Stimulated activated CD4-positive, alpha-beta T cell treated with anti-CD3 and anti-CD28 coated beads, TNF-alpha, amount 100 ng/mL, for 24 hours (primary cell): ENCODE results near the gene SUPT3H.

Source experiments
- DNase-seq, 3 experiments: peaks; one replicate each; pipeline ENCODE4 v3.0.0-alpha.2; 2020; ENCODE audit warnings: low read depth in 3 of 3

Gene SUPT3H

GRCh38 chr6:45388328-45388727 lies 10.6 kb upstream of the SUPT3H start:
- DNase-seq: no peak

- no peak for DNase-seq
Measured at GRCh38 chr6:45387236-45387635, 9.5 kb upstream of the SUPT3H start.

GRCh38 chr6:45386501-45386900 lies 8.8 kb upstream of the SUPT3H start:
- no peak for DNase-seq

GRCh38 chr6:45382391-45382790 lies 4.7 kb upstream of the SUPT3H start:
- no peak for DNase-seq

- peak in 1 of 3 experiments; percentile 29 for DNase-seq
Measured at GRCh38 chr6:45378334-45378926, 696 bp upstream of the SUPT3H start.

GRCh38 chr6:45377043-45377553 lies 636 bp downstream of the SUPT3H start:
- peak in 1 of 3 experiments; percentile 61 for DNase-seq

GRCh38 chr6:45376310-45377042 lies 1.3 kb downstream of the SUPT3H start:
- no peak for DNase-seq

GRCh38 chr6:45375449-45375848 lies 2.3 kb downstream of the SUPT3H start:
- DNase-seq: no peak

- DNase-seq: no peak
Measured at GRCh38 chr6:45371924-45372573, 5.7 kb downstream of the SUPT3H start.

- no peak for DNase-seq
Measured at GRCh38 chr6:45369870-45370269, 7.9 kb downstream of the SUPT3H start.

GRCh38 chr6:45367999-45368398 lies 9.7 kb downstream of the SUPT3H start:
- no peak for DNase-seq

GRCh38 chr6:45366534-45366933 lies 11.2 kb downstream of the SUPT3H start:
- no peak for DNase-seq

- DNase-seq: no peak
Measured at GRCh38 chr6:45365036-45365435, 12.7 kb downstream of the SUPT3H start.

GRCh38 chr6:45364466-45364865 lies 13.3 kb downstream of the SUPT3H start:
- no peak for DNase-seq

- no peak for DNase-seq
Measured at GRCh38 chr6:45353654-45354053, 24.1 kb downstream of the SUPT3H start.

GRCh38 chr6:45351667-45352066 lies 26.1 kb downstream of the SUPT3H start:
- DNase-seq: no peak

- DNase-seq: no peak
Measured at GRCh38 chr6:45351076-45351475, 26.7 kb downstream of the SUPT3H start.

- DNase-seq: no peak
Measured at GRCh38 chr6:45350186-45350710, 27.5 kb downstream of the SUPT3H start.

GRCh38 chr6:45344900-45345299 lies 32.8 kb downstream of the SUPT3H start:
- DNase-seq: no peak

GRCh38 chr6:45328523-45328922 lies 49.2 kb downstream of the SUPT3H start:
- DNase-seq: no peak

GRCh38 chr6:45327956-45328522 lies 49.7 kb downstream of the SUPT3H start, which contains the start of gene RUNX2:
TSS of gene RUNX2 (plus strand) at chr6:45328330. CDS start at chr6:45328727, 397 bp downstream.
- DNase-seq: no peak
